Neuronal stem cell (in vitro differentiated cells): ENCODE measurements around the gene RGSL1.

Source experiments
- DNase-seq: peaks from one replicate; pipeline ENCODE4 v3.0.0-alpha.2; 2013; ENCODE audit warnings: low spot score
- H2AFZ ChIP-seq: one replicate; pipeline ENCODE4 v1.6.1; 2013; ENCODE audit warnings: mild to moderate bottlenecking, low read length, inconsistent platforms
- H2AK5ac ChIP-seq: 2 replicates; pipeline ENCODE4 v1.6.1; 2013; ENCODE audit warnings: low read depth, mild to moderate bottlenecking, inconsistent platforms, low read length, moderate library complexity, mixed read lengths
- H2BK120ac ChIP-seq: 2 replicates; pipeline ENCODE4 v1.6.1; 2013; ENCODE audit warnings: low read depth, mild to moderate bottlenecking, inconsistent platforms, low read length, moderate library complexity, mixed read lengths
- H2BK12ac ChIP-seq: one replicate; pipeline ENCODE4 v1.6.1; 2013; ENCODE audit warnings: low read length, inconsistent platforms
- H2BK15ac ChIP-seq: 2 replicates; pipeline ENCODE4 v1.6.1; 2013; ENCODE audit warnings: mild to moderate bottlenecking, low read length, inconsistent platforms, mixed read lengths
- H2BK5ac ChIP-seq: one replicate; pipeline ENCODE4 v1.6.1; 2013; ENCODE audit warnings: inconsistent platforms, mild to moderate bottlenecking, low read length, moderate library complexity
- H3K14ac ChIP-seq: one replicate; pipeline ENCODE4 v1.6.1; 2013; ENCODE audit warnings: low read length, inconsistent platforms
- H3K18ac ChIP-seq: 2 replicates; pipeline ENCODE4 v1.6.1; 2013; ENCODE audit warnings: low read length, inconsistent platforms
- H3K23ac ChIP-seq: 2 replicates; pipeline ENCODE4 v1.6.1; 2013; ENCODE audit warnings: low read depth, mild to moderate bottlenecking, mixed read lengths, low read length, inconsistent platforms; ENCODE audit not compliant: poor library complexity
- H3K27ac ChIP-seq: replicated peaks from 3 replicates; pipeline ENCODE4 v1.5.1; 2013; ENCODE audit warnings: low read length, inconsistent platforms
- H3K27me3 ChIP-seq, 3 experiments: 2 replicates each; pipeline ENCODE4 v1.6.1; 2013; ENCODE audit warnings: low read length in 3 of 3, mild to moderate bottlenecking in 2 of 3, inconsistent platforms in 1 of 3, low read depth in 1 of 3, mixed read lengths in 1 of 3, moderate library complexity in 1 of 3; ENCODE audit not compliant: control insufficient read depth in 3 of 3, insufficient read depth in 3 of 3
- H3K36me3 ChIP-seq, 2 donors: replicated peaks in 1 of 2; 2 replicates each; pipeline ENCODE4 v1.6.1; 2013; ENCODE audit warnings: low read length in 2 of 2; ENCODE audit not compliant: control insufficient read depth in 2 of 2, insufficient read depth in 2 of 2
- H3K4ac ChIP-seq: 2 replicates; pipeline ENCODE4 v1.6.1; 2013; ENCODE audit warnings: inconsistent platforms, mild to moderate bottlenecking, low read length, moderate library complexity
- H3K4me1 ChIP-seq, 2 donors: 1 replicate in 1 of 2; 2 replicates in 1 of 2; pipeline ENCODE4 v1.6.1; 2013; ENCODE audit warnings: low read length in 2 of 2, low read depth in 1 of 2; ENCODE audit not compliant: control insufficient read depth in 2 of 2, insufficient read depth in 1 of 2
- H3K4me2 ChIP-seq: one replicate; pipeline ENCODE4 v1.6.1; 2013; ENCODE audit warnings: mild to moderate bottlenecking, low read length, inconsistent platforms; ENCODE audit not compliant: insufficient read depth, poor library complexity, severe bottlenecking
- H3K4me3 ChIP-seq, 2 donors: 2 replicates each; pipeline ENCODE4 v1.5.1; 2013; ENCODE audit warnings: low read length in 2 of 2, mild to moderate bottlenecking in 2 of 2, inconsistent platforms in 1 of 2, moderate library complexity in 1 of 2
- H3K79me1 ChIP-seq: one replicate; pipeline ENCODE4 v1.6.1; 2013; ENCODE audit warnings: low read depth, mild to moderate bottlenecking, inconsistent platforms, low read length, moderate library complexity
- H3K9ac ChIP-seq: one replicate; pipeline ENCODE4 v1.6.1; 2013; ENCODE audit warnings: mild to moderate bottlenecking, low read depth, low read length, inconsistent platforms; ENCODE audit not compliant: poor library complexity
- H3K9me3 ChIP-seq, 2 donors: replicated peaks in 1 of 2; 2 replicates each; pipeline versions ENCODE3 to v1.6.1; 2013; ENCODE audit warnings: low read length in 2 of 2, mild to moderate bottlenecking in 2 of 2, inconsistent platforms in 1 of 2, low read depth in 1 of 2, mixed read lengths in 1 of 2, moderate library complexity in 1 of 2; ENCODE audit not compliant: control insufficient read depth in 2 of 2, insufficient read depth in 1 of 2
- H4K8ac ChIP-seq: one replicate; pipeline ENCODE4 v1.6.1; 2013; ENCODE audit warnings: low read depth, mild to moderate bottlenecking, inconsistent platforms, low read length, moderate library complexity
- H4K91ac ChIP-seq: one replicate; pipeline ENCODE4 v1.6.1; 2013; ENCODE audit warnings: low read length, low read depth, mild to moderate bottlenecking, inconsistent platforms; ENCODE audit not compliant: poor library complexity
- WGBS, 2 donors: extraction: QIAGEN DNeasy Blood & Tissue Kit; methylation state at CpG; one replicate each; pipeline ENCODE4 v1.1.7; 2013; ENCODE audit warnings: missing lambda C conversion rate in 2 of 2, mixed read lengths in 1 of 2; ENCODE audit not compliant: insufficient read length in 2 of 2, insufficient replicate concordance in 1 of 2; ENCODE audit errors: extremely low coverage in 2 of 2; 5-methylcytosine and 5-hydroxymethylcytosine counted together

The RGSL1 gene

GRCh38 chr1:182433580-182433979 is 16.4 kb upstream of the RGSL1 start:
- Histone ChIP-seq H4K8ac (no peak overlapping the region), H4K91ac (no peak overlapping the region), H3K18ac (no peak overlapping the region), H2BK15ac (no peak overlapping the region), H3K79me1 (no peaks in the 10 kb centered on the region), H3K9me3 (no peaks in the 10 kb centered on the region), H2AK5ac (no peak overlapping the region), H3K27ac (no peak overlapping the region), H3K4me2 (no peak overlapping the region), H2BK12ac (no peak overlapping the region), H3K9ac (no peak overlapping the region), H2AFZ (no peak overlapping the region), H3K4me3 (no peak overlapping the region), H3K14ac (no peak overlapping the region), H2BK5ac (no peak overlapping the region), H2BK120ac (no peak overlapping the region), H3K4ac (no peak overlapping the region), H3K27me3 (peaks cover 0 to 5% (median under 1%) of the 10 kb centered on the region in 3 experiments), H3K4me1 (peaks cover 0 to 2% of the 10 kb centered on the region in 2 donors), H3K23ac (no peak overlapping the region), H3K36me3 (no peaks in the 10 kb centered on the region)
- WGBS, 2 donors, result no CpG with 5 or more reads among the region's 1 CpG
- DNase-seq, result no peak

DNA sequence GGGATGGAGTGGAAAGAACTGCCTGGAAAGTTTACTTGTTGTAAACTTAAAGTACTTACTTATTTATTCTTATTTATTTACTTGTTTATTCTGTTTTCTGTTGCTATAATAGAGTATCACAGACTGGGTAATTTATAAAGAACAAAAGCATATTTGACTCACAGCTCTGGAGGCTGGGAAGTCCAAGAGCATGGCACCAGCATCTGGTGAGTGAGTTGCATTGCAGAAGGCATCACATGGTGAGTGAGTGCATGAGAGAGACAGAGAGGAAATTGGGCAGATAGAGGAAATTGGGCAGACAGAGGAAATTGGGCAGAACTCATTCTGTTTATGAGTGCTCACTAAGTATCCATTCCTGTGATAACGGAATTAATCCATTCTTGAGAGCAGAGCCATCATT is 11.6 kb upstream of the RGSL1 start:
- no peak overlapping the region for H3K27ac ChIP-seq
- no peaks in the 10 kb centered on the region for H3K27me3 ChIP-seq
- H3K18ac ChIP-seq, result no peak overlapping the region
- no peaks in the 10 kb centered on the region for H3K9me3 ChIP-seq
- H3K14ac ChIP-seq, result no peak overlapping the region
- H3K4me2 ChIP-seq, result no peak overlapping the region
- no peak overlapping the region for H3K4ac ChIP-seq
- no peak overlapping the region for H2BK15ac ChIP-seq
- no peak overlapping the region for H2BK120ac ChIP-seq
- WGBS, 2 donors, result no CpG with 5 or more reads among the region's 1 CpG
- H2AFZ ChIP-seq, result no peak overlapping the region
- H2BK5ac ChIP-seq, result no peak overlapping the region
- no peak overlapping the region for H3K23ac ChIP-seq
- no peak overlapping the region for H4K91ac ChIP-seq
- no peaks in the 10 kb centered on the region for H3K4me1 ChIP-seq
- DNase-seq, result no peak
- no peak overlapping the region for H2AK5ac ChIP-seq
- H2BK12ac ChIP-seq, result no peak overlapping the region
- no peaks in the 10 kb centered on the region for H3K36me3 ChIP-seq
- no peak overlapping the region for H3K9ac ChIP-seq
- no peak overlapping the region for H4K8ac ChIP-seq
- no peaks in the 10 kb centered on the region for H3K79me1 ChIP-seq
- H3K4me3 ChIP-seq, result no peak overlapping the region

- no peaks in the 10 kb centered on the region for H3K9me3 ChIP-seq
- no peak for DNase-seq
- no peak overlapping the region for H3K27ac ChIP-seq
- H3K4me1 ChIP-seq, result peaks cover 0 to 2% of the 10 kb centered on the region in 2 donors
- no peak overlapping the region for H2AK5ac ChIP-seq
- H2BK12ac ChIP-seq, result no peak overlapping the region
- H2AFZ ChIP-seq, result no peak overlapping the region
- no peak overlapping the region for H2BK15ac ChIP-seq
- no peak overlapping the region for H3K9ac ChIP-seq
- H3K4ac ChIP-seq, result no peak overlapping the region
- H4K91ac ChIP-seq, result no peak overlapping the region
- no peaks in the 10 kb centered on the region for H3K27me3 ChIP-seq
- no peaks in the 10 kb centered on the region for H3K79me1 ChIP-seq
- no peak overlapping the region for H2BK5ac ChIP-seq
- no peak overlapping the region for H3K4me3 ChIP-seq
- no peak overlapping the region for H2BK120ac ChIP-seq
- H3K14ac ChIP-seq, result no peak overlapping the region
- no peak overlapping the region for H3K18ac ChIP-seq
- no peak overlapping the region for H4K8ac ChIP-seq
- no CpG with 5 or more reads among the region's 3 CpGs for WGBS, 2 donors
- no peaks in the 10 kb centered on the region for H3K36me3 ChIP-seq
- no peak overlapping the region for H3K23ac ChIP-seq
- H3K4me2 ChIP-seq, result no peak overlapping the region
Measured at GRCh38 chr1:182441719-182442118, 8.2 kb upstream of the RGSL1 start.

DNA sequence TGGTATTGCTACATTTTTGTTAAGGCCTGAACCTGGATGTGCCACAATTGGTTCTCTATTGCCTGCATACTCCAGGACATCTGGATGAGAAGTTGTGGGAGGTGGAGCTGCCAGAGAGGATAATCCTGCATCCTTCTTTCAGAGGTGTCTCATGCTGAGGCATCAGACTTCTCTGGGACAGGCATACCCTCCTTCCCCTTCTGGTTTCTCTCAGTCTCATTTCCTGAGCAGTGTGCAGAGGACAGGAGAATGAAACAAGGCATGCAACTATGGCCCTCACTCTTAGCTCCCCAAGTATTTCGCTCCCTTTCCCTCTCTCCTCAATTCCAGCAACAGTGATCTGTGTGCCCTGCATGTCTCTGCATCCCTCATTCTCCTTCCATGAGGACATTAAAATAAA is 7.6 kb upstream of the RGSL1 start:
- no peaks in the 10 kb centered on the region for H3K36me3 ChIP-seq

More for the DNA sequence above, 7.6 kb upstream of the RGSL1 start:
- no peak overlapping the region for H2BK15ac ChIP-seq
- no peak overlapping the region for H2AK5ac ChIP-seq
- no peaks in the 10 kb centered on the region for H3K79me1 ChIP-seq
- H4K8ac ChIP-seq, result no peak overlapping the region
- no peak overlapping the region for H3K9ac ChIP-seq
- H3K4me3 ChIP-seq, result no peak overlapping the region
- no peak overlapping the region for H2AFZ ChIP-seq
- H3K4me1 ChIP-seq, result peaks cover 0 to 2% of the 10 kb centered on the region in 2 donors
- no peaks in the 10 kb centered on the region for H3K27me3 ChIP-seq
- no peak overlapping the region for H3K27ac ChIP-seq
- no CpG with 5 or more reads among the region's 1 CpG for WGBS, 2 donors
- H3K18ac ChIP-seq, result no peak overlapping the region
- H2BK5ac ChIP-seq, result no peak overlapping the region
- no peak overlapping the region for H2BK12ac ChIP-seq
- H2BK120ac ChIP-seq, result no peak overlapping the region
- no peaks in the 10 kb centered on the region for H3K9me3 ChIP-seq
- H3K14ac ChIP-seq, result no peak overlapping the region
- DNase-seq, result no peak
- no peak overlapping the region for H3K4me2 ChIP-seq
- no peak overlapping the region for H3K23ac ChIP-seq
- H3K4ac ChIP-seq, result no peak overlapping the region
- no peak overlapping the region for H4K91ac ChIP-seq
